OCI-M2 (cell line): ENCODE measurements around the gene NMNAT2.
"Not testable (repeated sequence)": the region's sequence is repeated elsewhere in the genome, so short reads cannot be mapped to it uniquely, and the experiment has no call there.

Experiments
- DNase-seq: peaks from one replicate; lab custom pipeline; 2025; ENCODE audit not compliant: unreplicated experiment; lab: John Stamatoyannopoulos, UW

Gene NMNAT2

DNA sequence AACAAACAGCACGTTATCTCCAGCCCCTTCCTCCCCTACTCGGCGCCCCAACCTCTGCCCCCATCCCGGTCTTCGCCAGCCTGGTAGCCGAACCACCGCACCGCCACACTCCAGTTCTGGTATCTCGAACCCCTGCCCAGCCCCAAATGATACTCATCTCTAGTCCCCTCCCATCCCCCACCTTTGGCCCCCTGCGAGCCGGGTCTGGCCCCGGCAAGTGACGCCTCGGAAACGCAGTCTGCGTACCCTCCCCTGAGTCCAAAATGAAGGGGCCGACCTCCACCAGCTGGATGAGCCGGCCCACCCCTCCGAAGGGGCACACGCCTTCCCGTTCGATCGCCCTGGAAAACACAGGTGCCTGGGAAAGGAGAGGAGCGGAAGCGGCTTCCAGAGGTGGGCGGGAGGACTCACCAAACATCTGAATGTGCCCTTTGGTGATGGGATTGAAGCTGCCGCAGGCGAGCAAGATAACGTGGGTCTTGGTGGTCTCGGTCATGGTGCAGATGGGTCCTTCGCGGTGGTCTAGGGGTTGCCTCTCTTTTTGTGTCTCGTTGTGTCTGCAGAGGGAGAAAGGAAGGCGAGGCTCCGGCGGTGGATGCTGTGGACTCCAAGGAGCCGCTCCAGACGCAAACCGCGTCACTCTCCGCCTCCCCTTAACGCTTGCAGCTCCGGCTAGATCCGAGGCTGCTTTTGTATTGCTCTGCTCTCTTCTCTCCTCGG is at the start of gene NMNAT2:
Gene NMNAT2, minus strand, starts transcription at position 609 of the 720 bp plus-strand sequence. Its CDS starts 113 bp downstream, at position 496.
- DNase-seq = no peak

DNA sequence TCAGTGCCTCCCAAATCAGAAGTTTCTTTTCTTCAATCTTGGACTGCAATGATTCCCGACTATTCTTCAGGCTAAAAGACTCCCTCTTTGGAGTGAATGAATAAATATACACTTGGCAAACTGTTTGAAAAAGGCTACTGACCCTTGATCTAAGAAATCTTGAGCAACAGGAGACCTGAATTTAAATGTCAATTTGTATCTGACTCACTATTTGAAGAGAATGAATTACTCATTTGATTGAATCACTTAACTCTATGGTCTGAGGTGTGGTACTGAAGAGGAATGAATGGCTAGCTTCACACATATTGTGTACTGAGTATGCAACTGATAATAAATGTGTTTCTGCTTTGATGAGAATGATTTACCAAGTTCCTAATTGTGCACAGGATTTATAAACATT is 49.5 kb upstream of the NMNAT2 start:
- DNase-seq = no peak

- DNase-seq = no peak
Observed at GRCh38 chr1:183466781-183467180, 48.6 kb upstream of the NMNAT2 start.

- no peak for DNase-seq
Observed at GRCh38 chr1:183463566-183463965, 45.4 kb upstream of the NMNAT2 start.

- no peak for DNase-seq
Observed at GRCh38 chr1:183461350-183461749, 43.2 kb upstream of the NMNAT2 start.

- no peak for DNase-seq
Observed at GRCh38 chr1:183460596-183460995, 42.4 kb upstream of the NMNAT2 start.

GRCh38 chr1:183457449-183457848 is 39.3 kb upstream of the NMNAT2 start:
- DNase-seq = no peak

GRCh38 chr1:183456826-183457225 is 38.6 kb upstream of the NMNAT2 start:
- DNase-seq = no peak

DNA sequence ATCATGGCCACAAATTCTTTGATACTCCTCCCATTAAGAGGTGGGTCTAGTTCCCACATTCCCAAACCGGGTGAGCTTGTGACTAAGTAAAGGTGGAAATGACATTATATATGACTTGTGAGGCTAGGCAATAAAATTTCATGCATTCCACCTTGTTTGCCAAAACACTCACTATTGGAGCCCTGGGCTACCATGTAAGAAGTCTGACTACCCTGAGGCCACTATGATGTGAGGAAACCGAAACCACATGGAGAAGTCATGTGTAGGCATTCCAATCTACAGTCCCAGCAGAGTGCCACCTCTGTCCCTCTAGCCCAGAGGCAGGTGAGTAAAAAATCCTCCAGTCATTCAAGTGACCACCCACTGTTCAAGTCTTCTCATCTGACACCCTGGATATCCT is 36.2 kb upstream of the NMNAT2 start:
- DNase-seq = no peak

DNA sequence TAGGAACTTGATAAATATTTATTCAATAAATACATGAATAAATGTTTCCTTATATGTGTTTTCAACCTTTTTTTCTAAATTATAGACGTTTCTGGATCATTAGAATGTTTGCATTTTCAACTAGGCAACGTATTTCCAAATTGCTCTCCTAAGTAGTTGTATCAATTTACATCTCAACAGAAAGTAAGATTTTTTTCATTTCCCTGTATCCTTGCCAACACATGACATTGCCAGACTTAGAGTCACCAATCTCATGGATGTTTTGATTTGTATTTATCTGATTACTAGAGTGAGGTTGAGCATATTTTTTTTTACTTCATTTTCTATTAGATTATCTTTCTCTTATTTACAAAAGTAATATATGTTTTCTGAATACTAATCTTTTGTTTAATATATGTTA is 31.9 kb upstream of the NMNAT2 start:
- DNase-seq = no peak

DNA sequence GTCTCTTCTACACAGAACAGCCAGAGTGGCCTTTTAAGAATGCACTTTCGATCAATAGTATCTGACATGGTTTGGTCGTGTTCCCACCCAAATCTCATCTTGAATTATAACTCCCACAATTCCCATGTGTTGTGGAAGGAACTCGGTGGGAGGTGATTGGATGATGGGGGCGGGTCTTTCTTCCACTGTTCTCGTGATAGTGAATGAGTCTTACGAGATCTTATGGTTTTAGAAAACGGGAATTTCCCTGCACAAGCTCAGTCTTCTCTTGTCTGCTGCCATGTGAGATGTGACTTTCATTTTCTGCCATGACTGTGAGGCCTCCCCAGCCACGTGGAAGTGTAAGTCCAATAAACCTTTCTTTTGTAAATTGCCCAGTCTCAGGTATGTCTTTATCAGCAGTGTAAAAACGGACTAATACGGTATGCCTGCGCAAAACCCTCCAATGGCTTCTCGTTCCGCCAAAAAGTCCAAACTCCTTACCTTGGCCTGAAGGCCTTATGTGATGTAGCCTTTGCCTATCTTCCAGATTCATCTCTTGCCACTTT is 31.1 kb upstream of the NMNAT2 start:
- DNase-seq = no peak

DNA sequence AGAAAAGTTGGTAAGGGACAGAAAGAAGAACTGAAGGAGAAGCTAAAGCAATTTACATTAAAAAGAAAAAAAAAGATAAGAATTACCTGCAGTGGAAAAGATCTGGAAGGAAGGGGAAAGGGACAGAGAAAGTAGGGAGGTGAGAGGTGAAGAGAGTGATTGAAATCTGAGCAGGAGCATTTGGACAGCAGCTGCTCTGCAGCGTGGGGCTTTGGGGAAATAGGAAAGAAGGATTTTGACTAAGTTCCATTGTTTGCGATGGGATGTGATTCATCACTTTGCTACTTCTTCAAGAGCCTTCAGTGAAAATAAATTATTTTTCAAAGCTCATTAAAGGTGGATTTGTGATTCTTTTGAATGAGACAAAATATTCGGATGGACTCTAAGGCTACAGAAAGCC is 26.1 kb upstream of the NMNAT2 start:
- no peak for DNase-seq

DNA sequence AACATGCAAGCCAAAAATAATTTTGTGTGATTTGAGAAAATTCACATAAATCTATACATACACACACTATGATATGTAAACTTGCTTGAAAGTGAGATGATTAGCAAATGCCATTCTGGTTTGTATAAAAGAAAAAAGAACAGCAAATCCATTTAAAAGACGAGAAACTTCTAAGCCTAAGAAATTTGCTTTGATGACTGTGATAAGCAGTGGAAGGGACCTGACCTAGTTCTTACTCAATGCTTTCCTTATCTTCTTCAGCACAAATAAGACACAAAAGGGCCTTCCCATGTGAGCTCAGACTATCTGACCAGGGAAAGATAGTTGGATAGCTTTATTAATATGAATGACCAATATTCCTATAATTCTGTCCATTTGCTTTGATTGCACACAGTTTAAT is 25.3 kb upstream of the NMNAT2 start:
- DNase-seq = no peak

GRCh38 chr1:183443011-183443410 is 24.8 kb upstream of the NMNAT2 start:
- no peak for DNase-seq

- no peak for DNase-seq
Observed at GRCh38 chr1:183438060-183438459, 19.9 kb upstream of the NMNAT2 start.

- no peak for DNase-seq
Observed at GRCh38 chr1:183435497-183435896, 17.3 kb upstream of the NMNAT2 start.

DNA sequence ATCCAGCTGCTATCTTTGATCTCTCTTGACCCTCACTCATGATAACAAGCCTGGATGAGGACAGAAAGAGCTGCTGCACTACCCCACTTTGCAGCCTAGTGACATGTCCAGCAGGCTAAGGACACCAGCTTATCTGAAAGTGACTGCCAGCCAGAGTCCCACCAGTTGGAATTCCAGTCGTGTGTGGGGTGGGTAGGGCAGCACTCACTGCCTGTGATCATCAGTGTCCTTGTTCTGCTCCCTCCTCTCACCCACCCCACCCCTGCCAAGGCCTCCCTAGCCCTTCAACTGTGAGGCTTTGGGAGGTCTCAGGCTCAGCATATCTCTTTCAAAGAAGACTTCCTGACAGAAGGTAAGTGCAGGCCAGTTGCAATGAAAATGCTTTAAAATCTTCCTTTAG is 15.5 kb upstream of the NMNAT2 start:
- DNase-seq = no peak

DNA sequence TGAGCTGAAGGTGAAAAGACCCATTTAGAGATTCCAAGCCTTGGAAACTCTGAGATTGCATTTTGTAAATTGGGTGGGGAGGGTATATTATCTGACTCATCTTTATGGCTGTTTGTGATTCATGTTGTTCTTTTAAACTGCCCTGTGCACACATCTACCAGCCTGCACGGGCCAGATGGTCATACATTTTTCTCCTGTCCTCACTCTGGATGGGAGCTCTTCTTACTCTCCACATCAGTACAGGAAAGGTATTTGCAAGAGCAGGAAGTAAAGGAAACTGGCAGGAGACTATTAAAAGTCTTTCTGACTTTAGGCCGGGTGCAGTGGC is 14.3 kb upstream of the NMNAT2 start:
- no peak for DNase-seq

- no peak for DNase-seq
Observed at GRCh38 chr1:183431840-183432547, 13.8 kb upstream of the NMNAT2 start.

- DNase-seq = not testable (repeated sequence)
Observed at GRCh38 chr1:183427591-183427990, 9.4 kb upstream of the NMNAT2 start.

DNA sequence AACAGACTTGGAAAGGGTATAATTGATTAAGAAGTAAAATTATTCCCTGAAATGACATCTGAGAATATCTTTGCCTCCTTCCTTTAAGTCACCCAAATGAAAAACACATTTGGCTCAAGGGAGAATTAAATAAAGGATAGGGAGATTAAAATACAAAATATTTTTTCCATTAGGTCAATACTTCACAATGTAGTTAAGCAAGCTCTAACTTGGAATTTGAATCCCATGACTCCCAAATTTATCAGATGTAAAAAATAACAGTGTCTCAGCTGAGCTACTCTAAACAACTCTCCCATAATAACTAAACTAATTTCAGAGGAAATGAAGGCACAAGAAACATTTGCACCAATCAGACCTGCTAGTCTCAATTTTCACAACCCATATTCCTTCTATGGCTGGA is 6.5 kb upstream of the NMNAT2 start:
- no peak for DNase-seq

- DNase-seq = no peak
Observed at GRCh38 chr1:183423541-183423940, 5.4 kb upstream of the NMNAT2 start.

DNA sequence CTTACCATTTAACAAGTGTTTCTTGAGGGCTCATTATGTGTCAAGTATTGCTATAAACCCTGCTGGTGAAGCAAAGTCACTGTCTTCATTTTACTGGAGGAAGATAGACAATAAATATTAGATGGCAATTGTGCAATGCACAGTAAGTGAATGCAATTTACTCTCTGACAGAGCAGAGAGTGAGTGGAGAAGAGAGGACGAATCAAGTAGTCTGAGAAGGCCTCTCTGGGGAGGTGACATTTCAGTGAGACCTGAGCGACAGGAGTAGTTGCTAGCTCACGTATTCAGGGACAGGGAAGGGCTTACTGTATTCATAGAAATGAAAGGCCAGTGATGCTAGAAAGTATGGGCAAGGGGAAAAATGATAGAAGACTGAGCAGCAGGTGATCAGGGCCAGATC is 1.2 kb upstream of the NMNAT2 start:
- DNase-seq = no peak
